EL (cell line): ENCODE results near the gene GUCY1A1.

ENCODE experiments used
- DNase-seq: peaks from one replicate; pipeline ENCODE4 v3.0.0-alpha.2; 2016

The GUCY1A1 gene

DNA sequence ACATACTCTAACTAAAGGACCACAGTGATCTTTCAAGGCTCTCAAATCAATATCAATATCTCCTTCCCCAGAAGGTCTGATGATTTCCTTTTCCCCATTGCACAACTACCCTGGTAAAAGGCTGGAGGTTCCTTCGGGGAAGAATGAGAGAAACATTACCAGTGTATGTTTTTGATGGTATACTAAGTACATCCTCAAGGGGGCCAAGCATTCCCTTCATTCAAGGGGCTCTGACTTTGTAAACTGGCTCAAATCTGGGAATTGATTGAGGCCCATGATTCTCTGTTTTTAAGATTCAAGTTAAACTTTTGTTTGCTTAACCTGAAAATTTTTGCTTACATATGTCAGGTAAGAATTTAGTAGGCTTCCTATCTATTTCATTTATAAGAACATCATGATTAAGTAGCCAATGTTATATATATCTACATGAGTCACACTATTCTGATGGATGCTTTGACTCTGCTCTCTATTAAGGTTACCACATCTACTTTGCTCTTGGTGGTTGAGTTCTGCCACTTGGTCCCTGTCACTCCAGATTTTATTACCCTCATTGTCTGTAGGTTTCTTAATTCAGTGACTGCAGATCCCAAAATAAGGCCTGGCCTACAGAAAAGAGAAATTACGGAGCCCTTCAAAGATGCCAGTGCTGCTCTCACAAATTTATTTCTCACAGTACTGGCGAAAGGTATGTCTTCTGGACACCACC is 75.8 kb downstream of the GUCY1A1 start:
- no peak for DNase-seq

DNA sequence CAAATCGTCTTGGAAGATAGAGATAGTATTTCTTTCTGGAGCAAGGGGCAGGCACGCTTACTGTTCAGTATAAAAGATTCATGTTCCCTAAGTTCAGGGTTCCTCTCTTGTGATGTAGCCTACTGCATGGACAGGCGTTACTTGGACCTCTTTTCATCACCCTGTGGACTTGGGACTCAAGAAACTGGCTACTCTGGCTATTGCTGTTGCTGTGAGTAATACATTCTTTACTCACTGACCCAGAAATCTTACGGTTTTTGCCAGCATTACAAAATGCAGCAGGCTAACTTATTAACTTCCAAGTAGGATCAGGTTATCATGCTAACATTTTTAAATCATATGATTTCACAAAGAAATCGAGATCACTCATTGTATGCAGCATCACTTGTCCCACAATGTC is 79.3 kb downstream of the GUCY1A1 start:
- peak; percentile 2 for DNase-seq

DNA sequence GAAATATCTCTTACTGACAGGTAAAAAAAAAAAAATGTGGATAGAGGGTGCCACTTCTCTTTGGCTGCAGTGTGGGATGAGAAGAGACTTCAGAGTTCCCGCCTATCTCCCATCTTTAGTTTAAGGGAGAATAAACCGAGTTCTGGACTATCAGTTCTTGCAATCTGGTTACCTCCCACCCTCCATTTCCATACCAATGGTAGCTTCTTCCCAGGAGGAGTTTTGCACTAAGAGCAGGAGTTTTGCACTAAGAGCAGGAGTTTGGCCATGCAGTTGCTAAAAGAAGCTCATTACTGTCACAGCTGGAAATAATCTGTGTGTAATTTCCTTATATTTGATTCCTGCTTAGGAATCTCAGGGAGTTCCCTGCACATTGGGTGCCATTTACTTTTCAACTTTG is 81.4 kb downstream of the GUCY1A1 start:
- DNase-seq, result no peak

DNA sequence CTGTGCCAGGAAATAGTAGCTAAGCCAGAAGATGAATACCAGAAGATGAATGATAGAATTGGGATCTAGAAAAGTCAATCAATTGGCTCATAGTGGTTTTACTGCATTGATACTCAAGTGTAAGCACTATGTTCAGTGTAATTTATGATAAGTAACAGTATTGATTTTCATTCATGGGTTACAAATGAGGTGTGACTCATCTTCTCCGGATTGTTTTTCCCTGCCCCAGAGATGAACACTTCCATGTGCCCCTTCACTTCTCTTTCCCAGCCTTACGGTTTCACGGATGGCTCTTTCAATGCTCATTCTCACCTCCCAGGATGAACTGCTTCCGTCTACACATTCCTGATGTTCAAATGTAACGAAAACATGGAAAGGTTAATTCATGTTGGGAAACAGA is 82.4 kb downstream of the GUCY1A1 start:
- no peak for DNase-seq

DNA sequence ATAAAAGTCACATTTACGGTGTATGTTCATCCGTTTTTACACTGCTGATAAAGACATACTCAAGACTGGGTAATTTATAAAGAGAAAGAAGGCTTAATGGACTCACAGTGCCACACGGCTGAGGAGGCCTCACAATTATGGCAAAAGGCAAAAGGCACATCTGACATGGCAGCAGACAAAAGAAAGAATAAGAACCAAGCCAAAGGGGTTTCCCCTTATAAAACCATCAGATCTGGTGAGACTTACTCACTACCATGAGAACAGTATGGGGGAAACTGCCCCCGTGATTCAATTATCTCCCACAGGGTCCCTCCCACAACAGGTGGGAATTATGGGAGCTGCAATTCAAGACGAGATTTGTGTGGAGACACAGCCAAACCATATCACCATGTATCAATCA is 84.9 kb downstream of the GUCY1A1 start:
- DNase-seq, result no peak

DNA sequence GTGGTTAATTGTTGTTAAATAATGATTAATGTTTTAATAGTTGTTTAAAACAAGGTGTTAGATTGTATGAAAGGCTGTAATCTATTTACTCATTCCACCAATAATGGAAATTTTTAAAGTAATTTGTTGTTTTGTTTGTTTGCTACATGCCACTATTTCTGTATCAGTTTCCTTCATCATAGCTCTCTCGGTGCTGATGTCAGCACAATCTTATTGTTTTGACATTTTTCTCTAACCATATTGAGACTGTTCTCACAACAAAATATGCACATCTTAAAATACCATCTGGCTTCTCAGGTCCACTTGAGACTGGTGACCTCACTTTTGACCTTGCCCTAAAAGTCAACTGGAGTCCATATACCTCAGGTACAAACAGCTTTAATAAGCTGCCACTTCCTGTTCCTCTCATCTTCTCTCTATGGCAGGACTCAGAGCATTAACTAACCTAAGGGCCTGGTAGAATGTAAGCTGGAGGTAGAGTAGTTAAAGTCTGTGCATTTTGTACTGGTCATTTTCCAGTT is 91.2 kb downstream of the GUCY1A1 start:
- no peak for DNase-seq

DNA sequence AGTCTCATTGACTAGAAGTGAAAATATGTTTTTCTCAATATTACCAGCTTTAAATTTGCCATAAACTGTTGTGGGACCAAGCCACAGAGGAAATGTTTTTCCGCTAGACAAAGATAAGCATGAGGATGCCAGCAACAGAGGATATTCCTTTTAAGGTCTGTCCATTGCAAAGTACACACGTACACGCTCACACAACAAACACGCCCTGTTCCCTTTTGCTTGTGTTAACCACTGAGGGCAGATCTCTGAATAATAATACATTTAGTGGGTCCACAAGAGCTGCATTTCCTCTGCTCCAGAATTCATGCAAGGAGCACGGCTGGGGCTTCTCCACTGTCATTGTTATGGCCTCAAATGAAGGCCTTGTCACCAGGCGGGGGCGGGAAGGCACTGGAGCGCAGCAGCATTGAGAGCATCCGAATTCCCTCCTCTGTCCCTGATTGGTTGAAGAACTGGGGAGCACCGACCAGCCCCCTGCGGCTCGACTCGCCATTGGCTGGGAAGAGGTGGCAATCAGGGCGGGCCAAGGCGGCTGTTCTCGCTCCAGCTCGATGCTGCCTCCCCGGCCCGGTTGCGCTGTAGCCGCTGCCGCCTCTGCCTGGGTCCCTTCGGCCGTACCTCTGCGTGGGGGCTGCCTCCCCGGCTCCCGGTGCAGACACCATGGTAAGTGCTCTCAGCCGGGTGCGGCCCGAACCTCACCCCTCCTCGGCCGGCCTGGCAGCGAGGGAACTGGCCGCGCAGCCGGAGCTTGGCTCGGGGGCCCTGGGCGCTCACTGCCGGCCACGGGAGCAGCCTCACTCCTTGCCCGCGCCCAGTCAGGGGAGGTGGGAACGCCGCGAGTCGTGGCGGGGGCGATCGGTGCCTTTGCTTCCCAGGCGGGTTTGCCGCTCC is 92.1 kb downstream of the GUCY1A1 start, which contains the start of gene GUCY1B1:
TSS of gene GUCY1B1 (plus strand) at position 541 of the 891 bp plus-strand sequence. CDS start at position 661, 120 bp downstream.
- DNase-seq, result peak; percentile 77

DNA sequence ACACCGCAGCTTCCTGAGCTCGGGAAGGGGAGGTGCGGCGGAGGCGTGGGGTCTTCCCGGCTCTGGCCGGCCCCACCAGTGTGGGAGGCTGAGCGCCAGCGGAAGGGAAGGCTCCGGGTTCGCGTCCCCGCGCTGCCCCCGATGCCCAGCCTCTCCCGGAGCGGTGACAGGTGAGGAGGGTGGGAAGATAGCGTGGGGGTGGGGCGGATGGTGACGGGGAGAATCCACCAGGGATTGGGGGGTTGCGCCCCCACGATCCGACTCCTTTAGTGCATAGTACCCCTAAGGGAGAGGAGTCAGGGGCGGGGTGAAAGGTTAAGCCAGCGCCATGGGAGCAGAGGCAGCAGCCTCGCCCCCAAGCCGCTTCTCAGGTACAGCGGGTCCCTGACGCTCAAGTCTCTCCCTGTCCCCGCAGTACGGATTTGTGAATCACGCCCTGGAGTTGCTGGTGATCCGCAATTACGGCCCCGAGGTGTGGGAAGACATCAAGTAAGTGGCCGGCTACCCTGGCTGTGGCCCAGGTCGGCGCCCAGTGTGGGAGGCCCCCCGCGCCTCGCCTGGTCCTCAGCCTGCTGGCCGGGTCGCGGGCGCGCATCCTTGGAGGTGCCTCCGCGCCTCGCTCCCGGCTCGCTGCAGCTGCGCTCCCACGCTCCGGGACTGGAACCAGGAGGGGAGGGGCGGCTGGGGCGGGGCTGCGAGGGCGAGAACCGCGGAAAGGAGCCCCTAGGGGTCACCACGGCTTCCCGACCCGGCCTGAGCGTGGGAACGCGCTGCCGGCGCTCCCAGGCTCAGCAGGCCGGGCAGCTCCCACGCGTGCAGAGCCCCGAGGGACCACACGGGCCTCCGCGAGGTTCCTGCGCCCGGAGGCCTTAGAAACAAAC is 93.0 kb downstream of the GUCY1A1 start:
- peak; percentile 13 for DNase-seq

DNA sequence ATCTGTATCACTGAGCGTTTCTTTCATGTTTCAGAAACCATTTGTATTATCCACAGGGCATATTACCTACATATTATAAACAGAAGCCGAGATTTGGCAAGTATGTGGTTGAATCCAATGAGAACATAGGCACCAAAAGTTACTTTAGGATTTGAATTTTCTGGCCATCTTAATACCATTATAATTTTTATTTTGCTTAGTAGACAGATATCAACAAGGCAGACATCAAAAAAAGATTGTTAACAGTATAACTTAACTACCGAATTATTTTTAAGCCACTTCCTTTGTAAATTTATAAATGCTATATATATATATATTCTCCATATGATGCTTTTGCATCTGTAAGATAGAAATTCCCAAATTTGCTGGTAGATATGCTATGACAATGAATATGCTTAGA is 94.4 kb downstream of the GUCY1A1 start:
- DNase-seq, result no peak

DNA sequence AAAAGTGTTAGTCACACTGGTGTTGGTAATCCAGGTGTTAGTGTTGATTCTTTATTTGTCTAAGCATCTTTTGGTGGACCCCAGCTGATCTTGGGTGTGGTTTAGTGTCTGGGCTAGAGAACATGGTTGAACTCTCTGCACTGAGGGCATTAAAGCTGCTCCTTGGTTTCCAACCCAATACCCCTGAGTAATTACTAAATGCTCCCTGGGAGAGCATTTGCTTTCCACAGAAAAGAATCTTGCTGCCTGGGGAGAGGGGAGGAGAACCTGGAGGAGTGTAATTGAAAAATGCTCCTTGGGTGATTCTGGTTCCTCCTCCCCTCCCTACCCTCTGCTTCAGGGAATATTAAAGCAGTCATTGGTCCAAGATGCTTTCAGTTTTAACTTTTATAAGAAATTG is 95.3 kb downstream of the GUCY1A1 start:
- DNase-seq, result no peak

DNA sequence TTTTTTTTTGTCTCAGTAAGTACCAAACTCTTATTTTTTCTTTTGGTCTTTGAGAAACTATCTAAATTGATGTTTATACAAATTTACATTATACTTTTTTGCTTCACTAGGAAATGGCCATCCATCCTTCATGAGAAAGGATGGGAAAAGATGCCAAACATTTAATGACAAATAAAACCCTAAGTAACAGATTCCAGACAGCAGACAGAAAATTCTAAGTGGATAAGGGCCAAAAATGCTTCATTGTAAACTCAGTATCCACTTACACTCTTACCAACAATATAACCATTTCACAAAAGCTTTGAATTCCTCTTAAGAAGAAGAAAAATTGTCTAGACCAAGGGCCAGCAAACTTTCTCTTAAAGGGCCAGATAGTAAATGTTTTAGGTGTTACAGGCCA is 95.7 kb downstream of the GUCY1A1 start:
- no peak for DNase-seq

DNA sequence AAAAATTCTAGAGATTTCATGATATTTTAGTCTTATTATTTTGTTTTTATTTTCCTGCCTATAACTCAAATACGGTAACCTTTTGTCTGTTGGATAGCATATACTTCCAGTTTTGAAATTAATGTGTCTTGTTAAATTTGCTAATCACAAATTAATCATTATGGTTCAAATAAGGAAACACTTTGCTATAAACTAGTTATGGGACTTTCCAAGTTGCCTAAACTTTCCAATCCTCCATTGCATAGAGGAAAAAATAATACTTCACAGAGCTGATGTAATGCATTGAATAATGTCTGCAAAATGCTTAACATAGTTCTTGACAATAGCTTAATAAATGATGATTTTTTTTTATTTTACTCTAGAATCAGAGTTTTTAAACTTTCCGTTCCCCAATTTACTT is 96.9 kb downstream of the GUCY1A1 start:
- no peak for DNase-seq

DNA sequence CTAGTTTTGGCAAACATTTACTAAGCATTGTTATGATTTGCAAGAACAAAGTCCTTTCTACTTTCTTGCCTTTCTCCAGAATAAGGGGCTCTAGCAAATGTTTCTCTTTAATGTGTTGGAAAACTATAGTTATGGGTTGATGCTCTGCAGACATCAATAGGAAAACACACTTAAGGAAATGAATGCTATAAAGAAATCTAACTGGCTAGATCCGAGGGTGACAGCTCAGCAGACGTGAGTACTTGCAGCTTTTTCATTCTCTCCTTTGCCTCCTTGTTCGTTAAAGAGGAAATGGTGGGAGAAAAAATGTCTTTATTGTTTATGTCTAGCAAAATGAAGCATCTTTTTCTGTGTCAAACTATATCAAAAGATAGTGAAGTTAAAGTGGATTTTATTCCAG is 98.5 kb downstream of the GUCY1A1 start:
- DNase-seq, result no peak

DNA sequence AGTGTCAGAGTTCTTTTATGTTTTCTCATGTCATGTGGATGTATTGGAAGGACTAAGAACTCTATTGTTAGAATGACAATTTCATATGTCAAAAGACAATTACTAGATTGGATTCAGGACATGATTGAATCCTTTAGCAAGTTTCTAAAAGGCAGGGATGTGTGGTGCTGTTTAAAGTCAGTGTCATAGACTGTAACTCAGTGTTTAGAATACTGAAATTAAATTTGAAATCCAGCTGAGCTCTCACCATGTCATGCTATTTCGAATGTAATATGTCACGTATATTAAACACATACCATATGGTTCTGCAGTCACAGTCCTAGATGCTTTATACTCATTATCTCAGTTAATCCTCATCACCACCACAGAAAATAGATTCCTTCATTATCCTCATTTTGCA is 100.0 kb downstream of the GUCY1A1 start:
- DNase-seq, result no peak

DNA sequence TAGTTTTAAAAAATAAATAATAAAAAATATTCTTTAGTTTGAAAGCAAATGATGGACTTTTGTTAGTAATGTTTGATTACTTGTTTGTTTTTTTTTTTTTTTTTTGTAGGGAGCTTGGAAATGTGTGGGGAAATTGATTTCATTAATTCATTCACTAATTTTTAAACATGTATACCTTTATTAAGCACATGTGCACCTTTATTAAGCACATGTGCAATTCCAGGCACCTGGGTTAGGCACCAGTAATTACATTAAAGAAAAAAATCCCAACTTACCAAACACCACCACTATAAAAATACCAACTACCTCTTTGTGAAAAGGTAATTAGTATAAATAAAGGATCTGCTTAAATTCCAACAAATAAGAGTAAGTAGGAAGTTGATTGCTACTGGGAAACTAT is 101.7 kb downstream of the GUCY1A1 start:
- no peak for DNase-seq

DNA sequence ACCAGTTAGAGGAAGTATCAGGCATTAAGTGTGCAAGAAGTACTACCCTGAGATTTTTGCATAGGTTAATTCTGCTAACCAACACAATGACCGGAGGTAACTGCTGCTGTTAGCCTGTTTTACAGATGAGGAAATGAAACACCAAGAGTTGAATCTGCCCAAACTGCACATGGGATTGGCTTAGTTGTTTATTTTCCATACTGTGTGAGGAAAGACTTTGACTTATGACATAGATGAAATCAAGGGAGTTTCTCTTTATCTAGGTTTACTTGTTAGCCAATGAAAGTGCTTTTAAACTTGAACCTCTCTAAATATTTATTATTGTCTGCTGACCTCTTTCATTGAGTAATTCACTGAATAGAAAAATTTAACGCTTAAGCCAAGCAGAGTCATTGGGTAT is 102.4 kb downstream of the GUCY1A1 start:
- DNase-seq, result no peak

DNA sequence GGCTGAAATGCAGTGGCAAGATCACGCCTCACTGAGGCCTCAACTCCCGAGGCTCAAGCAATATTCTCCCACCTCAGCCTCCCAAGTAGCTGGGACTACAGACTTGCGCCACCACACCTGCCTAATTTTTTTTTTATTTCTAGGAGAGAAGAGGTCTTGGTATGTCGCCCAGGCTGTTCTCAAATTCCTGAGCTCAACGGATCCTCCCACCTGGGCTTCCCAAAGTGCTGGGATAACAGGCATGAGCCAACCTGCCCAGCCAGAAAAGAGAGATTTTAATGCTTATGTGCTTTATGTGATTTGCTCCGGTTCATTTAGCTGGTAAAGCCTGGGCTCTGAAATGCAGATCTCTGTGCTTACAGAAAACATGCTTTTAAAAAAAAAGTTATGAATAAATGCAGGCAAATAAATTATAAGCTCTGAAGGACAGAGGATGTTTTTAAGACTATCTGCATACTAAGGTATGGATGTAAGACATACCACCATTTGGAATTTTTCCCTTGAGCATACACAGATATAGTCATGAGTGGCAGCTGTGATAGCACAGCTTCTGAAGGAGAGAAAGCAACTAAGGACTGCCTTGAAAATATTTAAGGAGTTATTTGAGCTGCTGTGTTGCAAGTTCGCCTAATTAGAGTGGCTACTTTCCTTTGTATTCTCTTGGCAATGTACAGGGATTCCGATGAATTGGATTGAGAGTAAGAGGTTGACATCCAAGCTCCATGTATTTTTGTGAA is 106.0 kb downstream of the GUCY1A1 start:
- no peak for DNase-seq

DNA sequence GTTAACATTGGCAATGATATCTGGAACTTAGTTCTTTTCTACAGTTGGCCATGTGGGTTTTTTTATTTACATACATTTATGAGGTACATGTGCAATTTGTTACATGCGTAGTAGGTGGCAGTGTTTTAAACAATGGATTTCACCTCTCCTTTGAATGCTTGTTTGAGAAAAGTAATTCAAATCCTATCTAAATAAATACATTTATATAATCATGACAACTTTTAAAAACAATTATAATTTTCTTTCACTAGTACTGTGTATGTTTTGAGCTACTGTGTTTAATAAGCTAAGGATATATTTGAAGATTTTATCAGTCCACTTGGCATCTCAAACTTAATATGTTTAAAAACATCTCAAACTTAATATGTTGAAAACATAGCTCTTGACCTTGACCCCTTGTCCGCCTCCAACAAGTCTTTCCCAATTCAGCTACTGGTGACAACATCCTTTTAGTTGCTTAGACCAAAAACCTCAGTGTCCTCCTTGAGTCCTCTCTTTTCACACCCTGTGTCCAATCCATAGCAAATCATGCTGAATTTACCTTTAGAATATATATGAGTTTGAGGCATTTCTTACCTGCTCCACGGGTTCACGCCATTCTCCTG is 106.7 kb downstream of the GUCY1A1 start:
- no peak for DNase-seq

DNA sequence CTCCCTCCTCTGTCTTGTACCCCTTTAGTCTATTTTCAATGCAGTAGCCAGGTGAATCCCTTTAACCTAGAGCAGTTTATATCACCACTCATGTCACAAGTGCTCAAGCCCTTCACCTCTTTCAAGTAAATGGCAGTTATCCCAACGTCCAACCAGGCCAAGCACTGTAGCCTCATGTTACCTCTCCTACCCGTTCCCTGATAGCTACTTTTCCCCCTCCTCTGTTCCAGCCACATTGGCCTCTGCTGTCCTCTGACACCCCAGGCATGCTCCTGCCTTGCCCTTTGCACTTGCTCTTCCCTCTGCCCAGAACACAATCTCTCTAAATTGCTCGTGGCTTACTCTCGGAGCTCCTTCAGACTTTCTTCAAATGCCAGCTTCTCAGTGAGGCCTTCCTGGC is 107.4 kb downstream of the GUCY1A1 start:
- DNase-seq, result no peak

DNA sequence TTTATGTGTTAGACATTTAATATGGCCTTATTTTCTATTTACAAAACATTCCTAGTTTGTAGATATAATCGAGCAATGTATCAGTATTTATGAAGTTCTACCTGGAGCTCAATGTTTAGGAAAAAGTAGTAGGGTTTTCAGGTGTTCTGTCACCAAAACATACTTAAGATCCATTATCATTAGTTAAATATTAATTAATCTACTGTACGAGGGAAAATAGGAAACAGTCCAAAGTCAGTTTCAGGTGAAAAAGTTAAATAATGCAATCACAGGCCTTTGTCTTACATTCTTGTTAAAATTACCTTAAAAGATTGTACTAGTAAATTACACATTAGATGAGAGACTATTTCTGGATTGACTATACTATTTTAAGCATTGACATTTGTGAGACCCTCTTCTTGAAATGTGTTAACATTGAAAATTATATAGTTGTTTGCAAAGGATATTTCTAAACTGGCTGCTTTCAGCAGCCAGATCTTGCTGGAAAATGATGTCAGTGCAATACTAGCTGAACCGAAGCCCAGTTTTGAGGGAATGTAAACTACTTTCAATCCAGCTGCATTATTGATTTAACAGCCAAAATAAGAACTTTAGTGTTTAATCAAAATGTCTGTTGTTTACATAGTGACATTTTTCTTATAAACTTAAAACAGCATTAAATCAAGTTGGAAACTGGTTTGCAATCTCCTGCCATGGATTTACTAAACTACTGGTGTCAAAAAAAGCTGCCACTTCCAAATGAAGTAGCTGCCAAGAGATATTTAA is 111.5 kb downstream of the GUCY1A1 start:
- no peak for DNase-seq

DNA sequence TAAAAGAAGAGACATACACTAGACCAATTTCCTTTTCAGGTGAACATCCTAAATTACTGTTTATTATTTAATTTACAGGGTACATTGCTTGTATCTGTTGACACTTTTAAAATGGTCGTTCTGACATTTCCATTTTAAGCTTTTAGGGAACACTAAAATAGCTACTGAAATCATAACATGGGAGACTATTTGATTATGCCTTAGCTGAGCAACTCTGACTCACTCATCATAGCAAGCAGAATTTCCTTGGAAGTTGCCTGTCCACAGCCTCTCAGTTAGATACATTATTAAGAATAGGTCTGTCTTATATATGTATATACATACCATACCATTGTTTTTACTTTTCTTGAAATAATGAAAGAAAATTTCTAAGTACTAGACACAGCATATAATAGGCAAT is 114.1 kb downstream of the GUCY1A1 start:
- no peak for DNase-seq
